SK-N-SH treated with all-trans-retinoic acid at 6 μM for 48 hours (cell line): ENCODE results near the gene TEX29.

Experiments
- PATZ1 ChIP-seq: fragments of 250-450 bp; sonication (Bioruptor Pico); IDR thresholded peaks from 2 replicates; pipeline ENCODE4 v1.8.0; 2020; ENCODE audit warnings: mild to moderate bottlenecking, moderate library complexity, borderline replicate concordance
- ZNF8 ChIP-seq: fragments of 450-650 bp; formaldehyde crosslinking; IDR thresholded peaks from 2 replicates; pipeline ENCODE4 v1.5.0; 2020; ENCODE audit warnings: mild to moderate bottlenecking, moderate library complexity

- TF ChIP-seq PATZ1 (CRISPR knock-in tag) (no peak), ZNF8 (no peak)
Observed at GRCh38 chr13:111323549-111323948, 3.1 kb downstream of the TEX29 start.
